Activated CD8-positive, alpha-beta memory T cell treated with anti-CD3 and anti-CD28 coated beads, Interleukin-2, amount 50 U/mL, for 4 hours (primary cell): Measurements from ENCODE around the gene AMMECR1L.
"Not testable (repeated sequence)": the region's sequence is repeated elsewhere in the genome, so short reads cannot be mapped to it uniquely, and the experiment has no call there.

Experiments used
- DNase-seq: peaks from one replicate; pipeline ENCODE4 v3.0.0-alpha.2; 2020

Gene AMMECR1L

GRCh38 chr2:127885780-127886592 lies at the start of gene AMMECR1L:
Gene AMMECR1L, minus strand, starts transcription at chr2:127885956. Its CDS starts 11,722 bp downstream, at chr2:127874234.
- peak; percentile 66 for DNase-seq

- no peak for DNase-seq
Measured at GRCh38 chr2:127935337-127935736, 49.6 kb upstream of the AMMECR1L start.

DNA sequence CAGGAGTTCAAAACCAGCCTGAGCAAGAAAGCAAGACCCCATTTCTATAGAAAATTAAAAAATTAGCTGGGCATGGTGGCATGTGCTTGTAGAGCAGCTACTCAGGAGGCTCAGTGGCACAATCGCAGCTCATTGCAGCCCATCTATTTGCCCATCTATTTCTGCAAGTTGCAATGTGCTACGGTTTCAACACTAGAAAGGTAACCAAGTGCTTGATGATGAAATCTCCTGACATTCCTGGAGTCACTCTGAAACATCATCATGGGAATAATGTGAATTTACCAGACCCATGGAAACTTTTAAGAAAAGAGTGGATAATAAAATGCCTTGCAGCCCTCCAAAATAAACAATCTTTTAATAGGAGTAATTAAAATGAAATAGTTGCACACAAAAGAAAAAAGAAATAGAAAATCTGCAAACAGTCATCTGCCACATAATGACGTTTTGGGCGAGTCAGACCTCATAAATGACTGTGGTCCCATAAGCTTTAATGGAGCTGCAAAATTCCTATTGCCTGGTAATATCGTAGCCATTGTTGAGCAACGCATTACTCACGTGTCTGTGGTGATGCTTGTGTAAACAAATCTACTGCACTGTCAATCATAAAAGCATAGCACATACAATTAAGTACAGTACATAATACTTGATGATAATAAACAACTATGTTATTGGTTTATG lies 46.6 kb upstream of the AMMECR1L start:
- no peak for DNase-seq

DNA sequence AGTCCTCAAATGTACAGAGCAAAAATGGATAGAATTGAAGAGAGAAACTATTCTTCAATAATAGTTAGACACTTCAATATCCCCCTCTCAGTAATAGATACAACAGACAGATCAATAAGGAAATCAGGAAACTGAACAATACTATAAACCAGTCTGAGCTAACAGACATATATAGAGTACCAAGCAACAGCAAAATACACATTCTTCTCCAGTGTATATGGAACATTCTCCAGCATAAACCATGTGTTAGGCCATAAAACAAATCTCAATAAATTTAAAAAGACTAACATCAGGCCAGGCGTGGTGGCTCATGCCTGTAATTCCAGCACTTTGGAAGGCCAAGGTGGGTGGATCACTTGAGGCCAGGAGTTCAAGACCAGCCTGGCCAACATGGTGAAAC lies 43.7 kb upstream of the AMMECR1L start:
- no peak for DNase-seq

DNA sequence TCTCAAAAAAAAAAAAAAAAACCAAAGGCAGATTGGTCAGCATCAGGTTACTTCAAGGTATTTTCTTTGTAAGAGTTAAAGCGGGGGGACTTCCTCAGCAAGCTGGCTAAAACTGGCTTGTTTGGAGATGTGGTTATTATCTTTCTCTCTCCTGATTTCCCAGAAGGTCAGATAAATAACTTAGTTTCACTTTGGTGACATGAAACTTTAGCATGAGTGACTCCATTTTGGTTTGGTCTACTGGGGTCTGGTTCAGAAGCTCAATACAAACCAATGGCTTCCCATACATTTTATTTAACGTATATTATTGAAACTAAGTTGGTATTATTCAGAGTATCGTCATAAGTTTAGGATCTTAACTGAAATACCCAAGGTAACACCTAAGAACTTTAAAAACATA lies 41.6 kb upstream of the AMMECR1L start:
- no peak for DNase-seq

GRCh38 chr2:127917916-127918315 lies 32.2 kb upstream of the AMMECR1L start:
- no peak for DNase-seq

- no peak for DNase-seq
Measured at GRCh38 chr2:127913808-127914457, 28.2 kb upstream of the AMMECR1L start.

DNA sequence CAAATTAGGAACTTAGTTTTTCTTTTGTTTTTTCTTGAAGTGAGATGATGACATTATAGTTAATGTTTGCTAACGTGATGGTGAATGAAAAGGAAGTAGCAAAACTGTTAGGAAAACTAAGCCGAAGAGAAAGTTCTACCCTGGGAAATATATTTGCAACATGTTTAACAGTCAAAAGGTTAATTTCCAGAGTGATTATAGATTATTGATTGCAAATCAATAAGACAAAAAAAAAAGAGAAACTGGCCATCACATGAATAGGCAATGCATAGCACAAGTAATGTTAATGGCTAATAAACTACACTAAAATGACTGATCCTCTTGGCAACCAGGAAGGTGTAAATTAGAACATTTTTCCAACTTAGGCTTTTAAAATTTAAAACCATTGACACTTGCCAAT lies 26.0 kb upstream of the AMMECR1L start:
- no peak for DNase-seq

DNA sequence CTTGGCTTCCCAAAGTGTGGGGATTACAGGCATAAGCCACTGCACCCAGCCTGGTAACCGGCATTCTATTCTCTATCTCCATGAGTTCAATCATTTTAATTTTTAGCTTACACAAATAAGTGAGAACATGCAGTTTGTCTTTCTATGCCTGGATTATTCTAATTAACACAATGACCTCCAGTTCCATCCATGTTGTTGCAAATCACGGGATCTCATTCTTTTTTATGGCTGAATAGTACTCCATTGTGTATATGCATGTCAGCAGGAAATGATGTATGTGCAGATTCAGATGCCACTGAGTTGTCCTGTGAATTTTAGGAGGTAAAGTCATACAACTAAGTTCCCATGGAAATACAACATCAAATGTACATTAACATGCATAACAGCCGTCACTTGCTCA lies 24.7 kb upstream of the AMMECR1L start:
- no peak for DNase-seq

DNA sequence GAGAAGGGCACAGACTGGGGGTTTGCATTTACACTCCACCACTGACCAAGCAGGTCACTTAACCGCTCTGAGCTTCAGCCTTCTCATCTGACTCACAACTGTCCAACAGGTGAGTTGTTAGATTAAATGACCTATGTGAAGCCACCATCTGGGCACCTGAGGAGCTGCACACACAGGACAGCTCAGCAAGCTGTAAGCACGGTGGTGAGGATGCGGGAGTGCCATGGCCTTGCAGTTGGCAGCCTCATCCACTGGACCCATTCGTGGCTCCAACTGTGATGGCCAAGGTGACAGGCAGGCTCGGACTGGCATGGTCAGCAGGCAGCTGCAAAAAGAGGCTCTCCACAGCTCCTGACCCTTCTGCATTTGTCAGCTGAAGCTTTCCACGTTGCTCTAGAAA lies 23.3 kb upstream of the AMMECR1L start:
- no peak for DNase-seq

GRCh38 chr2:127907733-127908400 lies 22.1 kb upstream of the AMMECR1L start:
- not testable (repeated sequence) for DNase-seq

GRCh38 chr2:127906206-127906926 lies 20.6 kb upstream of the AMMECR1L start:
- no peak for DNase-seq

- DNase-seq, result no peak
Measured at GRCh38 chr2:127901339-127902056, 15.7 kb upstream of the AMMECR1L start.

DNA sequence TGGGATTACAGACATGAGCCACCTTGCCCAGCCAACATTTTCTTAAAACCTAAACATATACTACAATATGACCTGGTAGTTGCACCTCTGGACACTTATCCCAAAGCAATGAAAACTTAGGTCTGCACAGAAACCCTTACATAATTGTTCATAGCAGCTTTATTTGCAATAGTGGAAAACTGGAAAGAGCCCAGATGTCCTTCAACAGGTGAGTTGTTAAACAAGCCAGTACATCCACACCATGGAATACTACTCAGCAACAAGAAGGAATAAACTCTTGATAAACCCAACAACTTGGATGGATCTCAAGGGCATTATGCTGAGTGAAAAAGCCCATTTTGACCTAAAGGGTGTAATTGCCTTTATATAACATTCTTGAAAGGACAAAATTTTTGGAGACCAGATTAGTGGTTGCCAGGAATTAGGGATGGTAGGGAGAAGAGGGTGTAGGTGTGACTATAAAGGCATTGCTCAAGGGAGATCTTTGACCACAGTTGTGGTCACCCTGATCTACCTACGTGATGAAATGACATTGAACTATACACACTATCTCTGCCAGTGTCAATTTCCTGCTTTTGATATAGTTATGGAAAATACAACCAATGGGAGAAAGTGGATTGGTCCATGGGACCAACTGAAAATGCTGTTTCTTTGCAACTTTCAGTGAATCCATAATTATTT lies 11.9 kb upstream of the AMMECR1L start:
- no peak for DNase-seq

GRCh38 chr2:127893494-127893893 lies 7.7 kb upstream of the AMMECR1L start:
- DNase-seq, result no peak

GRCh38 chr2:127893033-127893432 lies 7.3 kb upstream of the AMMECR1L start:
- no peak for DNase-seq

DNA sequence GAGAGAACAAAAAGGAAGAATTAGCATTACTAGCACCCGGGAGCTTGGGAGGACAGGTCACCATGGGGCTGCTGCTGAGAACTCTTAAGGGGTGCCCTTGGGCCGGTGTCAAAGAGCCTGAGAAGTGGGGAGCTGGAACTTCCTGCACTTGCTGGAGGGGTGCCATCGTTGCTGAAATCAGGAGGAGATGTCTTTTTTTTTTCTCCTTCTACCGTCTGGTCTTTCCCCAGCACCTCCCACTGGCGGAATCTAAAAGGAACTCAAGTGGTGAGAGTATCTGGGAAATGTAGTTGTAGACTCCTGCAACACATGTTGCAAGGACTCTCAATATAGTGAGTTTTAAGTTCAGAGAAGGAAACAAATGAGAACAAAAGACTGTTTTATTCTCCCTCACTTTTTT lies 6.1 kb upstream of the AMMECR1L start:
- DNase-seq, result no peak

DNA sequence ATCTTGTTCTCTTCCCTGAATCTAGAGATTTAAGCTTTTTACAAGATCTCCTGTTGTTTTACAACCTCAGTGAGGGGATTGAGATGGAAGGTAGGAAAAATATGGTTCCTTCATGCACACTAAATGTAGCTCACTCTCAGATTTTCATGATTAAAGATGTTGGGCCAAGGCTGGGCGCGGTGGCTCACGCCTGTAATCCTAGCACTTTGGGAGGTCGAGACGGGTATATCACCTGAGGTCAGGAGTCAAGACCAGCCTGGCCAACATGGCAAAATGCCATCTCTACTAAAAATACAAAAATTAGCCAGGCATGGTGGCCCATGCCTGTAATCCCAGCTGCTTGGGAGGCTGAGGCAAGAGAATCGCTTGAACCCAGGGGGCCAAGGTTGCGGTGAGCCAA lies 5.0 kb upstream of the AMMECR1L start:
- DNase-seq, result not testable (repeated sequence)

DNA sequence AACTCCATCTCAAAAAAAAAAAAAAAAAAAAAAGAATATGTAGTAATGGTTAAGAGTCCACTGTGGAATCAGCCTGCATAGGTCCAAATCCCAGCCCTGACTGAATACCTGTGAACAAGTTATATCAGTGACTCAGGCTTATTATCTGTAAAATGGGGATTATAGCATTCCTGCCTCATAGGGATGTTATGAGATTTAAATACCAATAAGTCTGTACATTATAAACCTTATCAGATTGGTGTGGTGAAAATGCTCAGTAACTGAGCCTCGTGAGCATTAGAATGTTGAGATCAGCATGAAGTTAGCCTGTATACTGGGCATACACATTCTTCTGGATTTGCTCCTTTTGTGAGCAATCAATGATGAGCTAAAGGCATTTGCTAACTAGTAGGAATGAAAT lies 3.0 kb upstream of the AMMECR1L start:
- no peak for DNase-seq

DNA sequence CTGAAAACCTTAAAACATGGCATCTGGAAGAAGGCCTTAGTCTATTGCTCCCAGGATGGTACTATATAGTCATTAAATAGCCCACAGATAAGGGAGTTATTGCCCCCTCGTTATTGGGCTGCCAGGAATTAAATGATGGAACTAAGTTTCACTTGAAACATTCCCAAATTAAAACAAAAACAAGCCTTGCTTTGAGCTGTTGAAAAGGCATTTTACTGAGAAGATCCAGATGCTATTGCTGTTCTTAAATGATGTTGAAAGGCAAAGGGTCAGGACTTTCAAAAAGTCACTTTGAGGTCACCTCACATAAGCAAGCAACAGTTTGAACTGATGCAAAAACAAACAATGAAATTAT lies 2.0 kb upstream of the AMMECR1L start:
- no peak for DNase-seq

DNA sequence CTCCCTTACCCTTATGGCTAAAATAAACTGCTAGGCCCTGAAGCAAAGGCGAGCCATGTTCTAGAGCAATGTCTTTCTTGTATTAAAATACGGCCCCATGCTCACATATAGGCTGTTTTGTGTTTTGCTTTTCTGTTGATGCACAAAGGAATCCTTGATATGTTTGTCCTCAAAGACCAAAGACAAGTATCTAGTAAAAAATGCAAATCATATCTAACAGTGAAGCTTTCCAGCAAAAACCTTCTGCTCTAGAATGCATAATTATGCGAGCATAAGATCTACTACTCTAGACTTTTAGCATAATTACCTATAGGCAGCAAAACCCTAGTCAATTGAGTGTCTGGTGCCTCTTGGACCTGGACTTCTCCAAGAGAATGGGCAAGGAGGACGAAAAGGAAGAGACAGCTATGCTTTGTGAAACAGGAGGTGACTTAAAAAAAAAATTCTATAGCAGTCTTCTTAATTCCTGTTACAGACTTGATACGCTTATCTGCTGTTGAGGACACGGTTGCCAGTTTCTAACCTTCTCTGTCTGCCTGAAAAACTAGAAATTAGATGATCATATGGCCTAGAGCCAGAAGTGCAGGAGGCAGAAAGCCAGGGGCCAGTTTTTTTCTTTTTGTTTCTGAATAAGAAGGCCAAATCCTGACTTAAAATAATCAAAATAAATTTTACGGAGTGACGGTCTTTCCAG lies 1.5 kb upstream of the AMMECR1L start:
- no peak for DNase-seq
